ENCODE data around the gene TAL1. TPM values are rescaled to one million over a fixed set of nuclear protein-coding genes. Genes with fewer than 3 reads are reported as not detected.

TAL1 gene
- total and polyA plus RNA-seq, 10 of the 15 experiments (the other 5 are each of a cell fraction or from before 2014, with no cell fraction given) = 0.05 TPM; not detected in 9

GRCh38 chr1:47219590-47220220, 12.3 kb downstream of the TAL1 start:
- Histone ChIP-seq H4K20me1 (ENCODE audit: control insufficient read depth, insufficient read depth) (no peaks in the 10 kb centered on the region), H3K4me3 (no peak overlapping the region), H3K27me3 (replicated peaks in 1 of 2; ENCODE audit: control insufficient read depth in 2 of 2, insufficient read depth in 2 of 2, low read length in 1 of 2) (peaks cover 2 to 8% of the 10 kb centered on the region in 2 experiments; a peak in 3 of 4 replicates), H3K4me1 (ENCODE audit: control insufficient read depth, insufficient read depth, low read length) (no peaks in the 10 kb centered on the region), H3K36me3 (ENCODE audit: control insufficient read depth in 2 of 2, insufficient read depth in 2 of 2, low read length in 1 of 2) (no peaks in the 10 kb centered on the region), H3K9me3 (replicated peaks; ENCODE audit: control insufficient read depth, insufficient read depth, low read length) (no peaks in the 10 kb centered on the region), H3K4me2 (ENCODE audit: control insufficient read depth, insufficient read depth) (no peak overlapping the region), H3K79me2 (ENCODE audit: control insufficient read depth, insufficient read depth, low read length) (no peaks in the 10 kb centered on the region), H2AFZ (ENCODE audit: control insufficient read depth, low read depth, low read length) (no peak overlapping the region), H3K9ac (ENCODE audit: control insufficient read depth, insufficient read depth, low read length) (no peak overlapping the region), H3K27ac (ENCODE audit: control insufficient read depth, insufficient read depth) (no peak overlapping the region)
- no TSS peak for BruUV-seq (replicated peaks)
- TF ChIP-seq KAT2A (conservative IDR thresholded peaks at IDR 0.05; ENCODE audit: control insufficient read depth, low read depth, low read length) = no peak
- TF ChIP-seq ESRRA (IDR thresholded peaks at IDR 0.05; ENCODE audit: low read length) = no peak
- TF ChIP-seq CUX1 (IDR thresholded peaks at IDR 0.05; ENCODE audit: insufficient replicate concordance, low read depth, low read length) = no peak
- TF ChIP-seq NR2F1 (conservative IDR thresholded peaks at IDR 0.05) = no peak
- TF ChIP-seq MYB (IDR thresholded peaks at IDR 0.05; ENCODE audit: borderline replicate concordance, low read depth, low read length) = no peak
- no peak for TF ChIP-seq TCF3 (IDR thresholded peaks at IDR 0.05; ENCODE audit: borderline replicate concordance, insufficient read depth, low read depth, low read length)
- no peak for TF ChIP-seq CREM (IDR thresholded peaks at IDR 0.05; ENCODE audit: low read depth)
- TF ChIP-seq BRCA1 (IDR thresholded peaks at IDR 0.05; ENCODE audit: low read depth, low read length) = no peak
- ATAC-seq = no peak
- in situ Hi-C loops (cut with MboI) = no loop called here
- intact Hi-C loops (cut with micrococcal nuclease; ENCODE audit: unreplicated experiment) = no loop called here
- RAD21 ChIA-PET (ENCODE audit: unreplicated experiment) = no interaction called here
- WGBS (ENCODE audit: insufficient coverage, insufficient replicate concordance, low lambda C conversion rate, missing lambda C conversion rate) = 66% methylated on average over 28 of the region's 29 CpGs
- no peak for DNase-seq (ENCODE audit: low read depth, low spot score)
- POLR2A ChIA-PET = no interaction called here
- SMC1A ChIA-PET (ENCODE audit: uncharacterized antibody, unreplicated experiment) = no interaction called here
- CTCF ChIA-PET = interaction anchor here (1.4 kb wide), 1 partner anchor 26 kb away, joined by 5 read pairs; no protein-coding TSS in a partner anchor
- no peak for FAIRE-seq

Data from GM12878 (cell line).